ENCODE data around the gene VWCE.
"Not testable (repeated sequence)": the region's sequence is repeated elsewhere in the genome, so short reads cannot be mapped to it uniquely, and the experiment has no call there.

DNA sequence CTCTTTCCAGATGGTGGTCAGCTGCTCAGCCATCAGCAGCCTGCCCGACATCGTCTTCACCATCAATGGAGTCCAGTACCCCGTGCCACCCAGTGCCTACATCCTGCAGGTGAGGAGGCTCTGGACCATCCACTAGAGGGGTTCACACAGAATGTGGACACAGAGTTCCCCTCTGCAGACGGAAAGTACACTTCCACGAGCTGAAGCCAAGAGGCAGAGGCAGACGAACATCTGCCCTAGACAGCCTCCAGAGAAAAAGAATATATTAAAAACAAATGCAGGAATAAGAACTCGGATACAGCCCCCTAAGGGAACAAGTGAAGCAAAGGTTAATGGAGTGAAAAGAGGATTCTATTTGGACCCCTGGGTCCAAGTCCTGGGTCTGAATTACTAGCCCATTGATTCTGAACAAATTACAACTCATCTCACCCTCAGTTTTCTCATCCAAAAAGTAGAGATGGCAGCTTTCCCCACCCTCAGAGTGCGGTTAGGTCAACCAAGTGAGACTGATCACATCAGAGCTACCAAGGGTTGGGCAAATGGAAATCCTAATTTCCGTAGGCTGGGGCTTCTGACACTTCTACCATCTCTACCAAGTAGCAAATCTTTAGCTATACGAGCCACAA lies 83.7 kb downstream of the VWCE start:
- not testable (repeated sequence) for TF ChIP-seq POLR2A (IDR thresholded peaks at IDR 0.05)
- TF ChIP-seq, protein P1, sequence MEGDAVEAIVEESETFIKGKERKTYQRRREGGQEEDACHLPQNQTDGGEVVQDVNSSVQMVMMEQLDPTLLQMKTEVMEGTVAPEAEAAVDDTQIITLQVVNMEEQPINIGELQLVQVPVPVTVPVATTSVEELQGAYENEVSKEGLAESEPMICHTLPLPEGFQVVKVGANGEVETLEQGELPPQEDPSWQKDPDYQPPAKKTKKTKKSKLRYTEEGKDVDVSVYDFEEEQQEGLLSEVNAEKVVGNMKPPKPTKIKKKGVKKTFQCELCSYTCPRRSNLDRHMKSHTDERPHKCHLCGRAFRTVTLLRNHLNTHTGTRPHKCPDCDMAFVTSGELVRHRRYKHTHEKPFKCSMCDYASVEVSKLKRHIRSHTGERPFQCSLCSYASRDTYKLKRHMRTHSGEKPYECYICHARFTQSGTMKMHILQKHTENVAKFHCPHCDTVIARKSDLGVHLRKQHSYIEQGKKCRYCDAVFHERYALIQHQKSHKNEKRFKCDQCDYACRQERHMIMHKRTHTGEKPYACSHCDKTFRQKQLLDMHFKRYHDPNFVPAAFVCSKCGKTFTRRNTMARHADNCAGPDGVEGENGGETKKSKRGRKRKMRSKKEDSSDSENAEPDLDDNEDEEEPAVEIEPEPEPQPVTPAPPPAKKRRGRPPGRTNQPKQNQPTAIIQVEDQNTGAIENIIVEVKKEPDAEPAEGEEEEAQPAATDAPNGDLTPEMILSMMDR (IDR thresholded peaks at IDR 0.05), result not testable (repeated sequence)
